HG03097 (cell line): ENCODE measurements around the gene FILIP1L.

Experiments
- ATAC-seq: cut with Tn5 transposase; IDR thresholded peaks from one replicate; pipeline ENCODE4 v1.9.1; 2021; ENCODE audit not compliant: unreplicated experiment, low FRiP score

FILIP1L gene

GRCh38 chr3:99907959-99908544, 206.2 kb downstream of the FILIP1L start:
- no peak for ATAC-seq

- ATAC-seq: no peak
Measured at GRCh38 chr3:99903869-99904268, 210.4 kb downstream of the FILIP1L start.

- ATAC-seq: no peak
Measured at GRCh38 chr3:99902091-99902490, 212.2 kb downstream of the FILIP1L start.

- ATAC-seq: no peak
Measured at GRCh38 chr3:99901200-99901926, 212.9 kb downstream of the FILIP1L start.

- no peak for ATAC-seq
Measured at GRCh38 chr3:99900248-99900647, 214.1 kb downstream of the FILIP1L start.

- ATAC-seq: no peak
Measured at GRCh38 chr3:99899603-99900002, 214.7 kb downstream of the FILIP1L start.

GRCh38 chr3:99896482-99896881, 217.8 kb downstream of the FILIP1L start:
- ATAC-seq: no peak

- ATAC-seq: no peak
Measured at GRCh38 chr3:99895703-99896441, 218.4 kb downstream of the FILIP1L start.

GRCh38 chr3:99895131-99895696, 219.1 kb downstream of the FILIP1L start:
- no peak for ATAC-seq

- no peak for ATAC-seq
Measured at GRCh38 chr3:99892332-99892731, 222.0 kb downstream of the FILIP1L start.

GRCh38 chr3:99891610-99892285, 222.6 kb downstream of the FILIP1L start:
- no peak for ATAC-seq

GRCh38 chr3:99885851-99886250, 228.4 kb downstream of the FILIP1L start:
- no peak for ATAC-seq

- no peak for ATAC-seq
Measured at GRCh38 chr3:99885085-99885484, 229.2 kb downstream of the FILIP1L start.

- ATAC-seq: no peak
Measured at GRCh38 chr3:99884484-99884883, 229.8 kb downstream of the FILIP1L start.

- no peak for ATAC-seq
Measured at GRCh38 chr3:99883693-99884092, 230.6 kb downstream of the FILIP1L start.

- ATAC-seq: no peak
Measured at GRCh38 chr3:99883138-99883461, 231.2 kb downstream of the FILIP1L start.

GRCh38 chr3:99882436-99883137, 231.7 kb downstream of the FILIP1L start:
- no peak for ATAC-seq

- ATAC-seq: no peak
Measured at GRCh38 chr3:99881121-99881524, 233.2 kb downstream of the FILIP1L start.

GRCh38 chr3:99879275-99879674, 235.0 kb downstream of the FILIP1L start:
- ATAC-seq: no peak

GRCh38 chr3:99878005-99878404, 236.3 kb downstream of the FILIP1L start:
- ATAC-seq: peak; percentile 35
